ENCODE results near the gene PAPPA2. TPM values are rescaled to one million over a fixed set of nuclear protein-coding genes. Genes with fewer than 3 reads are reported as not detected.

PAPPA2 gene
- total RNA-seq, 2 experiments from 2014 or later, result 0.19 TPM; not detected in 1

GRCh38 chr1:176766779-176767178, 303.8 kb downstream of the PAPPA2 start:
- ChIA-PET POLR2A (no interaction called here), CTCF (ENCODE audit: unreplicated experiment) (no interaction called here)
- BruUV-seq (replicated peaks), result no TSS peak

DNA sequence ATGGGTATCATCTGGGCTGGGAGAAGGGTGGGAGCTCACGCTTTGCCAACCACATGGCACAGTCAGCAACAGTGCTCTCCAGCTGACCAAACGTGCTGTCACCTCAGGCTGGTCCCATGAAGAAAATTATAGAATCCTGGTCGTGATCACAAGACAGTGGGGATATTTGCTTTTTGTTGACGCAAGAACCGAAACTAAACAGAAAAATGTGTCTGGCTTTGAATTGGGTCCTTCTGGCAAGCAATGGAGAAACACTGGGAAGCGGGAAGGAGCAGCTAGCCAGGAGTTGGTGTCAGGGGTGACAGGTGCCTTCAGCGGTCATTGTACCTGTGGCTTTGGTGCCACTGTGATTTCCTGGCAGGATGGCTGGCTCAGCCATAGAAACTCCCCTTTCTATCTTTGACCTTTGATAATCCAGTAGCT, 304.8 kb downstream of the PAPPA2 start:
- H3K36me3 ChIP-seq (ENCODE audit: insufficient read depth, low read length), result no peaks in the 10 kb centered on the region
- BruUV-seq (replicated peaks), result no TSS peak
- intact Hi-C loops (cut with micrococcal nuclease; ENCODE audit: unreplicated experiment), result loop anchor here (1.0 kb wide), 1 partner anchor 16 kb away; no protein-coding TSS in a partner anchor
- DNase-seq (ENCODE audit: low spot score), result no peak
- H3K27ac ChIP-seq (ENCODE audit: low read depth, low read length, poor library complexity, severe bottlenecking), result no peak overlapping the region
- ChIA-PET CTCF (ENCODE audit: unreplicated experiment) (no interaction called here), POLR2A (no interaction called here)
- no peak for TF ChIP-seq CTCF (conservative IDR thresholded peaks at IDR 0.05; ENCODE audit: low read length)
- TF ChIP-seq EZH2phosphoT487 (IDR thresholded peaks at IDR 0.05; ENCODE audit: borderline replicate concordance, low read depth, low read length), result no peak
- no peaks in the 10 kb centered on the region for H3K79me2 ChIP-seq (ENCODE audit: insufficient read depth, low read depth, low read length)
- H3K9me3 ChIP-seq (ENCODE audit: low read length), result no peaks in the 10 kb centered on the region
- H4K20me1 ChIP-seq (ENCODE audit: insufficient read depth, low read length), result no peaks in the 10 kb centered on the region
- no peak overlapping the region for H3K4me3 ChIP-seq (ENCODE audit: low read depth, low read length, poor library complexity, severe bottlenecking)
- no peak overlapping the region for H2AFZ ChIP-seq (ENCODE audit: low read length)
- H3K4me2 ChIP-seq (ENCODE audit: low read length), result no peak overlapping the region
- H3K4me1 ChIP-seq (ENCODE audit: insufficient read depth, low read length, poor library complexity, severe bottlenecking), result no peaks in the 10 kb centered on the region
- H3K9me2 ChIP-seq (ENCODE audit: insufficient read depth, low read length), result no peaks in the 10 kb centered on the region

More at GRCh38 chr1:176766779-176767178, 303.8 kb downstream of the PAPPA2 start:
- H3K9me3 ChIP-seq (ENCODE audit: low read length), result no peaks in the 10 kb centered on the region
- H3K36me3 ChIP-seq (ENCODE audit: insufficient read depth, low read length), result no peaks in the 10 kb centered on the region
- H3K27ac ChIP-seq (ENCODE audit: low read depth, low read length, poor library complexity, severe bottlenecking), result no peak overlapping the region
- TF ChIP-seq CTCF (conservative IDR thresholded peaks at IDR 0.05; ENCODE audit: low read length) (no peak), EZH2phosphoT487 (IDR thresholded peaks at IDR 0.05; ENCODE audit: borderline replicate concordance, low read depth, low read length) (no peak)
- H3K4me1 ChIP-seq (ENCODE audit: insufficient read depth, low read length, poor library complexity, severe bottlenecking), result no peaks in the 10 kb centered on the region
- no peaks in the 10 kb centered on the region for H3K79me2 ChIP-seq (ENCODE audit: insufficient read depth, low read depth, low read length)
- H4K20me1 ChIP-seq (ENCODE audit: insufficient read depth, low read length), result no peaks in the 10 kb centered on the region
- no peaks in the 10 kb centered on the region for H3K9me2 ChIP-seq (ENCODE audit: insufficient read depth, low read length)
- no peak overlapping the region for H2AFZ ChIP-seq (ENCODE audit: low read length)
- intact Hi-C loops (cut with micrococcal nuclease; ENCODE audit: unreplicated experiment), result no loop called here
- H3K4me2 ChIP-seq (ENCODE audit: low read length), result no peak overlapping the region
- no peak overlapping the region for H3K4me3 ChIP-seq (ENCODE audit: low read depth, low read length, poor library complexity, severe bottlenecking)
- no peak for DNase-seq (ENCODE audit: low spot score)

- Histone ChIP-seq H3K36me3 (ENCODE audit: insufficient read depth, low read length) (no peaks in the 10 kb centered on the region), H3K4me1 (ENCODE audit: insufficient read depth, low read length, poor library complexity, severe bottlenecking) (no peaks in the 10 kb centered on the region), H3K4me2 (ENCODE audit: low read length) (no peak overlapping the region), H3K79me2 (ENCODE audit: insufficient read depth, low read depth, low read length) (no peaks in the 10 kb centered on the region), H3K4me3 (ENCODE audit: low read depth, low read length, poor library complexity, severe bottlenecking) (no peak overlapping the region), H2AFZ (ENCODE audit: low read length) (no peak overlapping the region), H3K9me3 (ENCODE audit: low read length) (no peaks in the 10 kb centered on the region), H3K27ac (ENCODE audit: low read depth, low read length, poor library complexity, severe bottlenecking) (no peak overlapping the region), H4K20me1 (ENCODE audit: insufficient read depth, low read length) (no peaks in the 10 kb centered on the region), H3K9me2 (ENCODE audit: insufficient read depth, low read length) (no peaks in the 10 kb centered on the region)
- CTCF ChIA-PET (ENCODE audit: unreplicated experiment), result no interaction called here
- no peak for TF ChIP-seq CTCF (conservative IDR thresholded peaks at IDR 0.05; ENCODE audit: low read length)
- no peak for TF ChIP-seq EZH2phosphoT487 (IDR thresholded peaks at IDR 0.05; ENCODE audit: borderline replicate concordance, low read depth, low read length)
- no peak for DNase-seq (ENCODE audit: low spot score)
- no TSS peak for BruUV-seq (replicated peaks)
- POLR2A ChIA-PET, result no interaction called here
- intact Hi-C loops (cut with micrococcal nuclease; ENCODE audit: unreplicated experiment), result loop anchor here (1.0 kb wide), 1 partner anchor 15 kb away; no protein-coding TSS in a partner anchor
Observed at GRCh38 chr1:176768532-176768931, 305.6 kb downstream of the PAPPA2 start.

Measured in OCI-LY7 (cell line).